ENCODE data around the gene CES5A.
"Not testable (repeated sequence)": the region's sequence is repeated elsewhere in the genome, so short reads cannot be mapped to it uniquely, and the experiment has no call there.

The CES5A gene, protein sequence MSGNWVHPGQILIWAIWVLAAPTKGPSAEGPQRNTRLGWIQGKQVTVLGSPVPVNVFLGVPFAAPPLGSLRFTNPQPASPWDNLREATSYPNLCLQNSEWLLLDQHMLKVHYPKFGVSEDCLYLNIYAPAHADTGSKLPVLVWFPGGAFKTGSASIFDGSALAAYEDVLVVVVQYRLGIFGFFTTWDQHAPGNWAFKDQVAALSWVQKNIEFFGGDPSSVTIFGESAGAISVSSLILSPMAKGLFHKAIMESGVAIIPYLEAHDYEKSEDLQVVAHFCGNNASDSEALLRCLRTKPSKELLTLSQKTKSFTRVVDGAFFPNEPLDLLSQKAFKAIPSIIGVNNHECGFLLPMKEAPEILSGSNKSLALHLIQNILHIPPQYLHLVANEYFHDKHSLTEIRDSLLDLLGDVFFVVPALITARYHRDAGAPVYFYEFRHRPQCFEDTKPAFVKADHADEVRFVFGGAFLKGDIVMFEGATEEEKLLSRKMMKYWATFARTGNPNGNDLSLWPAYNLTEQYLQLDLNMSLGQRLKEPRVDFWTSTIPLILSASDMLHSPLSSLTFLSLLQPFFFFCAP

GRCh38 chr16:55875273-55875672 lies at the start of gene CES5A:
Gene CES5A (minus strand): TSS chr16:55875373. CDS start chr16:55875221, 152 bp downstream.
- no peak for DNase-seq

DNA sequence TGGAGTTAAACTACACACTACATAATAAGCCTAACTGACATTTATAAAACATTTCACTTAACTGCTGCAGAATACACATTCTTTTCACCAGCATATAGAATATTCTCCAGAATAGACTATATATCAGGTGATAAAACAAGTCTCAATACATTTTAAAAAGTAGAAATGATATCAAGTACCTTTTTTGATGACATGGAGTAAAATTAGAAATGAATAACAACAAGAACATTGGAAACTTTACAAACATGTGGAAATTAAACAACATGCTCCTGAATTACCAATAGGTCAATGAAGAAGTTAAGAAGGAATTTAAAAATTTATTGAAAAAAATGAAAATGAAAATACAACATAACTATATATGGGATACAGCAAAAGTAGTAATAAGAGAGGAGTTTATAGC lies 47.5 kb upstream of the CES5A start:
- no peak for DNase-seq

- no peak for DNase-seq
These were observed 42.4 kb upstream of the CES5A start for GRCh38 chr16:55917373-55918160.

DNA sequence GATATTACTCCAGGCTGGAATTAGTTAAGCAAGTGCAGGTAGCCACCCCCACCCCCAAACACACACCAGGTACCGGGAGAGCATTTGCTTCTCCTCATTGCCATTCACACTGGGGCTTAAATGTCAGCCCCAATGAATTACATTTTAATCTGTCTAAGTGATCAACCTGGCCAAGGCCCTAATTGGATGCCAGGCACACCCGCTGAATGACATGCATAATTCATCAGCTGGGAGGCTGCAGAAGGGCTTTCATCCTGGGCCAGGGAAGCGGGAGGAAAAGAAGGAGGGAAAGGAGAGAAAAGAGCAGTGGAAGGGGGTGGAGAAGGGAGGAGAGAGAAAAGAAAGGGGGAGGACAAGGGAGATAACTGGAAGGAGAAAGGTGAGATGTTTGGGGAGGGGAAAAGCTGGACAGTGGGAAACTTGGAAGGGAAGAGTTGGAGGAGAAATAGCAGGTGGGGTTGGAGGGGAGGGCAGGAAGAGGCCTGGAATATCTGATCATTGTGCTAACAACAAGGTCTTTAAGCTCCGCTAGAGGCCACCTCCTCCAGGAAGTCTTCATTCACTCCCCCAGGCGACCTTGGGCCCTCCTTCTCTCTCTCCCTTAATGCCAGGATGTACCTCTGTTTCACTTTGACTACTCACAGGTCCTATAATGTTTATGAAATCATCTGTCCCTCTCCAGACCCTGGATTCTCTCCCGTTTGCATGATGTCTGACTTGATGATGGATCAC lies 40.1 kb upstream of the CES5A start:
- no peak for DNase-seq

DNA sequence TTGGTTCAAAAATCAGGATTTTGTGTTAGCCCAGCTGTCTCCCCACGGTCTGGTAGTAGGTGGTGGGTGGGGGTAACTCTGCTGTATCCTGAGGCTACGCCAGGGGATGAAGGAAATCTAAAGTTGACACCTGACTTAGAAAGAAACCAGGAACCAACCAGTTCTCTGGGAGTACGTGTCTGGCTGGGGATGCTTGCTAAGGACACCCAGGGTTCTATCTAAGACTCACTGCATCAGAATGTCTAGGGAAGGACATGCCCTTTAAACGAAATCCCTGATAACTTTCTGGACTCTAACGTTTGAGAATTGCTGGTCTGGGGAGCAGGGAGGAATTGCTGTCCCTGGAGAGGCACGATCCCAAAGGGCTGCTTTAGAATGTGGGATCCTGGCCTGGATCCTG lies 39.2 kb upstream of the CES5A start:
- no peak for DNase-seq

DNA sequence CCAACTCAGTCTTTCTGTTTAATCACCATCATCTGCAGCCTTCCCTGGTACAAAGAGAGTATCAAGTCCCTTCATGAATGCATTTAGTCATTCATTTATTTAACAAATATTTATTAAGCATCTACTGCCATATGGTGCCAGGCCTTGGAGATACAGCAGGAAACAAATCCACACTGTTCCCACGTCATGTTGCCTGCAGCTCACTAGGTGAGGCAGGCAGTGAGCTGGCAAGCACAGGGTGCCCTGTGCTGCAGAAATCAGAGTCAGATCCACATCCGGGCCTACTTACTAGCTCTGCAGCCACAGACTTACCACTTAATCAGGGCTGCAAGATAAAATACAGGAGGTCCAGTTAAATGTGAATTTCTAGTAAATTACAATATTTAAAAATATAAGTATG lies 38.5 kb upstream of the CES5A start:
- no peak for DNase-seq

DNA sequence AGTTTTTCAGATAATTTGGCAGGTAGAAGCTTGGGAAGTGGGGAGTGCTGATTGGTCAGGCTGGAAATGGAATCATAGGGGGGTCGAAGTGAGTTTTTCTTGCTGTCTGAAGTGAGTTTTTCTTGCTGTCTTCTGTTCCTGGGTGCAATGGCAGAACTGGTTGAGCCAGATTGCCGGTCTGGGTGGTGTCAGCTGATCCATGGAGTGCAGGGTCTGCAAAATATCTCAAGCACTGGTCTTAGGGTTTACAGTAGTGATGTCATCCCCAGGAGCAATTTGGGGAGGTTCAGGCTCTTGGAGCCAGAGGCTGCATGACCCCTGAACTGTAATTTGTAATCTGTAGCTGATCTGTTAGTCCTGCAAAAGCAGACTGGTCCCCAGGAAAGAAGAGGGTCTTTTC lies 37.9 kb upstream of the CES5A start:
- DNase-seq: not testable (repeated sequence)

GRCh38 chr16:55912022-55912421 lies 36.8 kb upstream of the CES5A start:
- DNase-seq: no peak

DNA sequence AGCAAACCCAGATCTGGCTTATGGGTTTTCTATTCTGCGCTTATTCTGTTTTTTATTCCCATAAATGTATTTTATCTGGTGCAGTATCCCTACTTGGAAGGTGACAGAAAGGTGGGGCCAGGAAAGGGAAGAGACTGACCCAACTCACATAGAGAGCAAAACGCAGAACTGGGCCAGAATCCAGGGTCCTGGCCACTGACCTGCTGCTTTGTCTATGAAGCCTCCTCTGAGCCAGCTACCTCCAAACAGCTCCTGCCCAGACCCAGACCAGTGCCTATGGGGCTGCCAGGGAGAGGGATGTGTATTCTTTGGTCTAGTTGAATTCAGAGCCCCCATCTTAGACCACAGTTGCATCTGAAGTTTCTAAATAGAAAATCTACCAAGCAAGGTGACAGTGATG lies 36.4 kb upstream of the CES5A start:
- DNase-seq: no peak

GRCh38 chr16:55909876-55910275 lies 34.7 kb upstream of the CES5A start:
- DNase-seq: no peak

DNA sequence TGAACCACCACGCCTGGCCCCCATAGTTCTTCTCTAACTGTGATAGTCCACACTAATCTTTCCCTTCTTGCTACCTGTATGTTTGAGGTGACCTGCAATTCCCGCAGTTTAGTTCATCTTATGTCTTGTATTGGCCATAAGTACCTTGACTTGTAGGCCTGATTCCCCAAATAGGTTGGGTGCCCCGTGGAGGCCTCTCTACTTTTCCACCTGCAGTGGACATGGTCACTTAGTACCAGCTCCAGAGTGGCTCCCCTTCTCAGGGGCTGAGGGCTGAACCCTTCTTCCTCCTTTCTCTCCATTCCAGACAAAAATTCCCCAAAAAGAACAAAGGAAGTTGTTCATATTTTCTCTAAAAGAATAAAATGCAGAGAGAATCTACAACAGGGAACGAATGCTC lies 33.5 kb upstream of the CES5A start:
- DNase-seq: no peak

DNA sequence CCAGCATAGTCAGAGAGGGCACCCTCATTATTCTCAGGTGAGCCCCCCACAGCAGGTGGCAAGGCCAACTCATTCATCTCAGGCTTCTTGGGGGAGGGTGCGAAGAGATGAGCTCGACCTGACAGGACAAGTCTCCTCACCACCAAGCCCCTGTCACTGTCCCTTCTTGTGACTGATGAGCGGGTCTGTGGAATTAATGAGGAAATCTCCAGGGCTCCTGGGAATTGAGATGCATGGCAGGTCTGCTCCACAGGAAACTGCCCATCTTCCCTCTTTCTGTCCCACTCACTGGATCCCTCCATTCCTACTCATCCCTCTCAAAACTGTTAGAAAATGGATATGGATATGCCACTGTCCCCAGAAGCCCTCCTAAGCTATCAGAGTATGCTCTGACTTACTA lies 32.5 kb upstream of the CES5A start:
- no peak for DNase-seq

- no peak for DNase-seq
These were observed 30.9 kb upstream of the CES5A start for GRCh38 chr16:55906123-55906522.

DNA sequence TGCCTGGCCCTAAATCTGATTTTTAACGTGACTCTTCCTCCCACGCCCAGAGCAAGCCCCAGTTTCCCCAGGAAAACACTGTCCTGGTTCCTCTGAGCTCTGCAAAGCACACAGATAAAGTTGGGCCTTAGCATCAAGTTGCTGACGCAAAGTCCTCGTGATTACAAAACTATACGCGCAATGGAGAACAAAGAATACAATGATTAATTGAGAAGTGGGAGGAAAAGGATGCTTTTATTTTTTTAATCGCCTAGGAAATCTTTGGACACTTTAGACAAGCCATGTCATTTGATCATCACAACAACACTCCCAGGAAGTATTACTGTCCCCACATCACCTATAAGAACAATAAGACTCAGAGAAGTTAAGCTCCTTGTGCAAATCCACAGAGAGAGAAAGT lies 30.5 kb upstream of the CES5A start:
- DNase-seq: no peak

GRCh38 chr16:55901566-55902217 lies 26.5 kb upstream of the CES5A start:
- DNase-seq: no peak

- DNase-seq: no peak
These were observed 25.6 kb upstream of the CES5A start for GRCh38 chr16:55900616-55901393.

- DNase-seq: no peak
These were observed 24.7 kb upstream of the CES5A start for GRCh38 chr16:55899857-55900256.

GRCh38 chr16:55898592-55898991 lies 23.4 kb upstream of the CES5A start:
- no peak for DNase-seq

DNA sequence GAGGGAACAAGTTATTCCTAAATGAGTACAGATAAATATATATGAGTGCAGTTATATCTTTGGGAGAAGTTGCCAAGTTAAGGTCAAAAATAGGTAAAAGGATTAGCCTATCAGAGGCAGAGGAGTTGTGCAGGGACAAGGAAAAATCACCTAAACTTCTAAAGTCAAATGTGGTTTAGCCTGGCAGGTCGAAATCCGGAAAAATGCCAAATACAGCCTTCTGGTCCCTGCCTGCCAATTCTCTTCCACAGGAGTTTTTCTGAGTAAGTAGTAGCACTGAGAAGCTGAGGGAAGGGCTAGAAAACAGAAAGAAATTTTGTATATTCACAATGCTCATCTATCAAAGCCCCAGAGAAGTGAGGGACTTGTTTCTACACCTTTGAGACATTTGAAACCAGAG lies 17.6 kb upstream of the CES5A start:
- DNase-seq: no peak

DNA sequence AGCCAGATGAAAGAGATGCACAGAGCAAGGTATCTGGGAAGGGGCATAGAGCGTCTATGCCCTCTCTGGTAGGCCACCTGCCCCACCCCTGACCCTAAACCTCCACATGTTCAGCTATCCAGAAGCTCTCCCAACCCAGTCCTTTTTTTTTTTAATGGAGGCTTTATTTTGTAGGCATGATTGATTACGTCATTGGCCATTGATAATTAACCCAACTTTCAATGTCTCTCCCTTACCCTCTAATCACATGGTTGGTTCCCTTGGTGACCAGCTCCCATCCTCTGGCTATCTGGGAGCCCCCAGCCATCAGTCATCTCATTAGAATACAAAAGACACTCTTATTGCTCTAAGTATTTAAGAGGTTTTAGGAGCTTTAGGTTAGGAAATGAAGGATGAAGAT lies 14.3 kb upstream of the CES5A start:
- no peak for DNase-seq

DNA sequence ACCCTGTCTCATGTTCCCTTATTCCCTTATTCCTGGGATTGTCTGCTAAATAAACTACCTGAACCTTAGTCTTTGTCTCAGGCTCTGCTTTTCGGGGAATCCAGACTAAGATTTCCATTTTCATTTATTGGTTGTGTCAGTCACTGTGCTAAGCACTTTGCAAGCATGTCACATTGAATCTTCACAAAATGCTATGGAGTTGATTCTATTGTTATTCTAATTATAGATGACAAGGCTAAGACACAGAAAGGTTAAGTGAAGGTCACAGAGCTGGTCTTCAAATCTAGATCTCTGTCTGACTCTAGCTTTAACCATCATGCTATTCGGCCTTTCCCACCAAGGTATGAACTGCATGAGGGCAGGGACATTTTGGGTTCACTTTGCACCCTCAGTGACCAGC lies 13.4 kb upstream of the CES5A start:
- DNase-seq: no peak

- no peak for DNase-seq
These were observed 1.7 kb upstream of the CES5A start for GRCh38 chr16:55876854-55877253.

All from CD4-positive, alpha-beta T cell treated with Interleukin-4 for 1 hour (primary cell).